SJSA1 (cell line): ENCODE data around the gene SPTB. TPM values are rescaled to one million over a fixed set of nuclear protein-coding genes. Genes with fewer than 3 reads are reported as not detected.
A peak's percentile ranks its signal among the peaks of the same experiment; 100 is the strongest.

ENCODE experiments used
- DNase-seq, 2 experiments: peaks; one replicate each; pipeline ENCODE4 v3.0.0-alpha.2; 2015 to 2020; ENCODE audit warnings: low spot score in 2 of 2, low read depth in 1 of 2
- H3K27ac ChIP-seq: fragments of 250-450 bp; sonication (Bioruptor Pico); 2 replicates; pipeline ENCODE4 v1.5.1; 2020; ENCODE audit warnings: mild to moderate bottlenecking, moderate library complexity
- H3K27me3 ChIP-seq: fragments of 250-450 bp; sonication (Bioruptor Pico); replicated peaks from 2 replicates; pipeline ENCODE4 v1.5.1; 2020; ENCODE audit warnings: mild to moderate bottlenecking, moderate library complexity
- H3K36me3 ChIP-seq: fragments of 250-450 bp; sonication (Bioruptor Pico); 2 replicates; pipeline ENCODE4 v1.5.1; 2020; ENCODE audit warnings: mild to moderate bottlenecking
- H3K4me1 ChIP-seq: fragments of 250-450 bp; sonication (Bioruptor Pico); replicated peaks from 2 replicates; pipeline ENCODE4 v1.6.1; 2021; ENCODE audit warnings: mild to moderate bottlenecking
- H3K4me3 ChIP-seq: fragments of 250-450 bp; sonication (Bioruptor Pico); 2 replicates; pipeline ENCODE4 v1.5.1; 2020; ENCODE audit warnings: mild to moderate bottlenecking
- H3K9me3 ChIP-seq: fragments of 250-450 bp; sonication (Bioruptor Pico); replicated peaks from 2 replicates; pipeline ENCODE4 v1.5.1; 2020; ENCODE audit warnings: mild to moderate bottlenecking
- total RNA-seq: library from RNA; depleted of rRNA; stranded (reverse); fragments of >200 nt; shearing (Covaris generic); gene quantifications from 2 replicates; pipeline ENCODE4 v1.2.3, GENCODE V29; 2014

Gene SPTB
- total RNA-seq, 1 experiment from 2014 or later = 1.1 TPM

GRCh38 chr14:64764641-64765520, 114.8 kb downstream of the SPTB start:
- peak overlapping the region; percentile 82 for H3K27ac ChIP-seq

DNA sequence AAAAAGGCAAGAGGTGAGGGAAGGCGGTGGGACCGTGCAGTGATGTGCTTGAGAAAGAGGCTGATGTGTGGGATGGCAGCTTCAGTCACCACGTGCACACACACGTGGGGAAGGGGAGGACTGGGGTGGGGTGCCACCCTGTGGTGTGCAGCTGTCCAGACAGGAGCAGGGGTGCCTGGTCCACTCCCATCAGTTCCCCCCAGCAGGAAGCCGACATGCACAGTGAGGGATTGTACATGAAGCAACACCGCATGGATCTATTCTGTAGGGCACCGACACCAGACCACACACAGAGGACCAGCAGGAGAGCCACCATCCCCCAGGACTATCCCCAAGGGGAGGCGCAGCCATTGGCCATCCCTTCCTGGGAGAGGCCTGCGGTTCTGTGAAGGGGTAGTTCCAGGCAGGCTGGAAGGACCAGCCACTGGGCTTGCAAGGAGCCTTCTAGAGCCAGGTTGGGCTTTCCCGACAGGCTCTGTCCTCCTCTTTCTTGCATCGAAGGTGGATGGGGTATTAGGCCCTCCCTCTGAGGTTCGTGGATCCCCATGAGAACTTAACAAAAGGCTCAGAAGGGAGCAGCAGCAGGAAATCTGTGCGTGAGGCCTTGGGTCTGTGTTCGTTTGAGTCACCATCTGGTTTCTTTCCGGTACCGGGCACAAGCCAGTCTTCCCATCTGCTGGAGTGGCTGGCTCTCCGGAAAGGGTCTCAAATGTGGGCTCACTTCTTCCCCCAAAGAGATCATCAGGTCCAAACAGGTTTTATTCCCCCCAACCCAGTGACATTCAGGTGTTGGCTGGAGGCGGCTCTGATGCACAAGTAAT, 115.7 kb downstream of the SPTB start:
- peak overlapping the region; percentile 82 for H3K27ac ChIP-seq
- peak; percentile 97 for DNase-seq

More at GRCh38 chr14:64764641-64765520, 114.8 kb downstream of the SPTB start:
- Histone ChIP-seq H3K27me3 (no peaks in the 10 kb centered on the region), H3K9me3 (no peaks in the 10 kb centered on the region), H3K4me1 (peaks cover 50% of the 10 kb centered on the region), H3K36me3 (no peaks in the 10 kb centered on the region), H3K4me3 (peak overlapping the region; percentile 3; the same call in 1 of the 2 replicates)
- DNase-seq = peak; percentile 91 to 93

DNA sequence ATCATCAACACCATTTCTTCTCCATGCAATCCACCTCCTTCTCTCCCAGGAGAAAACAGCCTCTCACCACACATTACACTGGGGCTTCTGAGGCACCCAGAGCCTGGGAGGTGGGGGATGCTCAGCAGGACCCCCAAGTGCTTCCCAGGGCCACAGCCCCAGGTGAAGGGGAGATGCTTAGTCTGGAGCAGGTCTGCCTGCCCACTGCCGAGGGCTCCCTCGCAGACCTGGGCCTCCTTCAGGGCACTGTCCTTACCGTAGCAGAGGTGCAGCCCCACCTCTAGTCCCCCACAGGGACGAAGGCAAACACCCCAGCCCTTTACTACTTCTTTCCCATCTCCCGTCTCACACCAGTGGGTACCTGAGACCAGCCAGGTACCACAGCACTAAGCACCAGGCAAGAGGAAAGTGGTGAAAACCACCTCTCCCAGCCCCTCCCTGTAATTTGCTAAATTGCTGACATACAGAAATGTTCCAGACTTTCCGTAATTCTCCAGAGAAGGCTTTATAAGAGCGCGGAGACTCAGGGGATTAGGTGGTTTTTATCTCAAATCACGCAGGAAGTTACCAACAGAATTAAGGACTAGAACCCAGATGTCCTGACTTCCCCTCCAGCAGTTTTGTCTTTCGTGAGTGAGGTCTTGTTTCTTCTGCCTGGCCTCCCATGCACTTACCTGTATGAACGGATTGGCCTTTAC, 116.5 kb downstream of the SPTB start:
- no peak overlapping the region for H3K4me3 ChIP-seq
- peaks cover 66% of the 10 kb centered on the region for H3K4me1 ChIP-seq
- no peaks in the 10 kb centered on the region for H3K9me3 ChIP-seq
- no peaks in the 10 kb centered on the region for H3K27me3 ChIP-seq
- no peak for DNase-seq
- H3K27ac ChIP-seq = peak overlapping the region; percentile 36
- H3K36me3 ChIP-seq = no peaks in the 10 kb centered on the region

More for the DNA sequence above, 115.7 kb downstream of the SPTB start:
- Histone ChIP-seq H3K27me3 (no peaks in the 10 kb centered on the region), H3K4me3 (peak overlapping the region; percentile 3; the same call in 1 of the 2 replicates), H3K36me3 (no peaks in the 10 kb centered on the region), H3K9me3 (no peaks in the 10 kb centered on the region), H3K4me1 (peaks cover 59% of the 10 kb centered on the region)

GRCh38 chr14:64762044-64763034, 117.4 kb downstream of the SPTB start:
- H3K4me1 ChIP-seq = peaks cover 75% of the 10 kb centered on the region
- no peak overlapping the region for H3K4me3 ChIP-seq
- H3K27me3 ChIP-seq = no peaks in the 10 kb centered on the region
- H3K36me3 ChIP-seq = no peaks in the 10 kb centered on the region
- peak overlapping the region; percentile 36; the same call in 1 of the 2 replicates for H3K27ac ChIP-seq
- DNase-seq = peak; percentile 81 to 82
- no peaks in the 10 kb centered on the region for H3K9me3 ChIP-seq

- no peak overlapping the region for H3K4me3 ChIP-seq
- H3K36me3 ChIP-seq = no peaks in the 10 kb centered on the region
- peak in 1 of 2 experiments; percentile 31 for DNase-seq
- H3K4me1 ChIP-seq = peaks cover 81% of the 10 kb centered on the region
- no peak overlapping the region for H3K27ac ChIP-seq
- H3K27me3 ChIP-seq = no peaks in the 10 kb centered on the region
- H3K9me3 ChIP-seq = no peaks in the 10 kb centered on the region
Measured at GRCh38 chr14:64761441-64762043, 118.2 kb downstream of the SPTB start.

GRCh38 chr14:64760916-64761315, 118.8 kb downstream of the SPTB start:
- Histone ChIP-seq H3K9me3 (no peaks in the 10 kb centered on the region), H3K4me1 (peaks cover 88% of the 10 kb centered on the region), H3K27me3 (no peaks in the 10 kb centered on the region), H3K4me3 (no peak overlapping the region), H3K36me3 (no peaks in the 10 kb centered on the region), H3K27ac (no peak overlapping the region)
- no peak for DNase-seq

DNA sequence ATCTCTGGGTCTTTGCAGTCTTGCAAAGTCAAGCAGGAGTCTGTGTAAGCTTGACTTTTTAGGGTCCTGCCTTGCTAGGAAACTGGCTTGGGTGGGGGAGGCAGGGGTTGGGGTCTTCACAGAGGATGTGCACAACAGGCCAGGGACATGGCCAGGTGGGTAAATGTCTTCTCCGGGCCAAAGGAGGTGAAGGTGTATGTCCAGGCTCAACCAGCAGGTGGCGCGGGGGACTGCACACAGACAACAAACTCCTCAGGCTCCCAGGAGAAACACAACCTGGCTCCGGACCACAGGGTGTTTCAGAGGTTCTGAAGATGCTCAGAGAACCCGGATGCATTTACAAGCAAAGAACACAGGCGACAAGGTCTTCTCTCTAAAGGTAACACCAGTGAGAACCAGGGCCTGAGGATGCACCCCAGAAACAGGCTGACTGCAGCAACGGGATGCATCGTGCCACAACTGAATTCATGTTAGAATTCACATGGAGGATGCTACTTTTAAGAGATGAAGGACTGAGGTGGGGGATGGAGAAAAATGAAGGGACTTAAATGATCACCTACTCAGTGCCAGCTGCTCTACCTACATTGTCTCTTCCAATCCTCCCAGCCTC, 119.5 kb downstream of the SPTB start:
- Histone ChIP-seq H3K27ac (no peak overlapping the region), H3K27me3 (no peaks in the 10 kb centered on the region), H3K4me3 (no peak overlapping the region), H3K36me3 (no peaks in the 10 kb centered on the region), H3K4me1 (peaks cover 93% of the 10 kb centered on the region), H3K9me3 (no peaks in the 10 kb centered on the region)
- peak; percentile 41 to 61 for DNase-seq

- Histone ChIP-seq H3K4me1 (peaks cover 88% of the 10 kb centered on the region), H3K27ac (peak overlapping the region; percentile 52; the same call in 1 of the 2 replicates), H3K9me3 (no peaks in the 10 kb centered on the region), H3K36me3 (no peaks in the 10 kb centered on the region), H3K27me3 (no peaks in the 10 kb centered on the region), H3K4me3 (no peak overlapping the region)
- DNase-seq = no peak
Measured at GRCh38 chr14:64759555-64759938, 120.2 kb downstream of the SPTB start.

DNA sequence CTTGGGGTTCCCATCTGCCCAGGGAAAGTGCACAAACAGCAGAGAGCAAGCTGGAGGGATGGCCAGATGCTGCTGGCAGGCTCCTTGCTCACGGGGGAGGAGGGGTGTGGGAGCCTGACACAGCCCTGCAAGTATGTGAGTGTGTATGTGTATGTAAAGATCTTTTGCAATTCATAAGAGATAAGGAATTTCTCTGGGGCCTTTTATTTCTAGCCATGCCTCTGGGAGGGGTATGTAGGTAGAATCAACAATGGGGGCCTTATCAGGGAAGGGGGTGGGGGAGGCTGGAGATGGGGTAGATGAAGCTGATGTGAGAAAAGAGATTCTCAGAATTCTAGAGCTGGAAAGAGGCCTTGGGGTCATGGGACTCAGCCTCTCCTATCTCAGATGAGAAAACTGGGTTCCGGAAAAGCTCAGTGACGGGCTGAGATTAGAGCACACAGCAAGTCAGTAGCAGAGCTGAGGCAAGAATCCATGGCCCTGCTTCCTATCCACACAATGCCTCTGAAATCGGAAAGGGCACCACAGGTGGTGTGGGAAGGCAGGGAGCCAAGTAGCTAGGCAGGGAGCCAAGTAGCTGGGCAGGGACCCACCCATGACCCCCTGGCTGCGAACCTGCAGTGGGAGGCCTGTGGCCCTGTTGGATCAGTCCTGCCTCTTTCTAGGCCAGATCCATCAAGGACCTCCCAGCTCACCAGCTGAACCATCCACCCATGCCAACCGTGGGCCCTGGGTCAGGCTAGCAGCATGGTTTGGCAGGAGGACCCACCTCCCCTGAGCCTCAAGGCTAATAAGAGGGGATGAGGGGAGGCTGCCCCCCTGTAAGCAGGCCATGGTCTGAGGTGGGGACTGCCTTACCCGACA, 120.8 kb downstream of the SPTB start:
- Histone ChIP-seq H3K36me3 (no peaks in the 10 kb centered on the region), H3K9me3 (no peaks in the 10 kb centered on the region), H3K27ac (peak overlapping the region; percentile 52), H3K4me3 (no peak overlapping the region), H3K27me3 (no peaks in the 10 kb centered on the region), H3K4me1 (peaks cover 81% of the 10 kb centered on the region)
- DNase-seq = peak; percentile 64 to 70

GRCh38 chr14:64758025-64758521, 121.6 kb downstream of the SPTB start:
- no peaks in the 10 kb centered on the region for H3K36me3 ChIP-seq
- H3K9me3 ChIP-seq = no peaks in the 10 kb centered on the region
- peak overlapping the region; percentile 36 for H3K27ac ChIP-seq
- H3K4me3 ChIP-seq = no peak overlapping the region
- peaks cover 73% of the 10 kb centered on the region for H3K4me1 ChIP-seq
- no peak for DNase-seq
- no peaks in the 10 kb centered on the region for H3K27me3 ChIP-seq

- peak overlapping the region; percentile 36 for H3K27ac ChIP-seq
- peaks cover 68% of the 10 kb centered on the region for H3K4me1 ChIP-seq
- H3K4me3 ChIP-seq = no peak overlapping the region
- H3K9me3 ChIP-seq = no peaks in the 10 kb centered on the region
- H3K36me3 ChIP-seq = no peaks in the 10 kb centered on the region
- no peak for DNase-seq
- H3K27me3 ChIP-seq = no peaks in the 10 kb centered on the region
Measured at GRCh38 chr14:64757601-64758000, 122.1 kb downstream of the SPTB start.
